Ishikawa (cell line): ENCODE data around the gene ARX.

Experiments used
- CEBPB ChIP-seq: IDR thresholded peaks from 2 replicates; pipeline ENCODE4 v1.6.1; 2012
- CREB1 ChIP-seq: IDR thresholded peaks from 2 replicates; pipeline ENCODE4 v1.6.1; 2012; ENCODE audit warnings: low read depth
- EGR1 ChIP-seq: IDR thresholded peaks from 2 replicates; pipeline ENCODE4 v1.6.1; 2012
- EP300 ChIP-seq: IDR thresholded peaks from 2 replicates; pipeline ENCODE4 v1.6.1; 2012; ENCODE audit warnings: borderline replicate concordance
- FOXM1 ChIP-seq: IDR thresholded peaks from 2 replicates; pipeline ENCODE4 v1.6.1; 2012; ENCODE audit warnings: low read depth, borderline replicate concordance
- NFIC ChIP-seq: IDR thresholded peaks from 2 replicates; pipeline ENCODE4 v1.6.1; 2012
- RAD21 ChIP-seq: IDR thresholded peaks from 2 replicates; pipeline ENCODE4 v1.6.1; 2012; ENCODE audit warnings: low read depth
- TAF1 ChIP-seq: IDR thresholded peaks from 2 replicates; pipeline ENCODE4 v1.6.1; 2012; ENCODE audit warnings: low read depth, mild to moderate bottlenecking
- TCF12 ChIP-seq: IDR thresholded peaks from 2 replicates; pipeline ENCODE4 v1.6.1; 2012; ENCODE audit warnings: low read depth
- TEAD4 ChIP-seq: IDR thresholded peaks from 2 replicates; pipeline ENCODE4 v1.6.1; 2012
- USF1 ChIP-seq: IDR thresholded peaks from 2 replicates; pipeline ENCODE4 v1.6.1; 2012
- YY1 ChIP-seq: IDR thresholded peaks from 2 replicates; pipeline ENCODE4 v1.6.1; 2012; ENCODE audit warnings: low read depth
- ZBTB7A ChIP-seq: IDR thresholded peaks from 2 replicates; pipeline ENCODE4 v1.6.1; 2012; ENCODE audit warnings: low read depth
- TF ChIP-seq, protein P1 (sequence below): IDR thresholded peaks from 2 replicates; pipeline ENCODE4 v1.6.1; 2012; ENCODE audit warnings: low read depth, mild to moderate bottlenecking
- TF ChIP-seq, protein P2 (sequence below): IDR thresholded peaks from 2 replicates; pipeline ENCODE4 v1.6.1; 2012

ARX gene

GRCh38 chrX:25020905-25021449 is 5.2 kb upstream of the ARX start:
- no peak for TF ChIP-seq CEBPB
- TF ChIP-seq RAD21: peak; percentile 55; the same call in 1 of the 2 replicates

DNA sequence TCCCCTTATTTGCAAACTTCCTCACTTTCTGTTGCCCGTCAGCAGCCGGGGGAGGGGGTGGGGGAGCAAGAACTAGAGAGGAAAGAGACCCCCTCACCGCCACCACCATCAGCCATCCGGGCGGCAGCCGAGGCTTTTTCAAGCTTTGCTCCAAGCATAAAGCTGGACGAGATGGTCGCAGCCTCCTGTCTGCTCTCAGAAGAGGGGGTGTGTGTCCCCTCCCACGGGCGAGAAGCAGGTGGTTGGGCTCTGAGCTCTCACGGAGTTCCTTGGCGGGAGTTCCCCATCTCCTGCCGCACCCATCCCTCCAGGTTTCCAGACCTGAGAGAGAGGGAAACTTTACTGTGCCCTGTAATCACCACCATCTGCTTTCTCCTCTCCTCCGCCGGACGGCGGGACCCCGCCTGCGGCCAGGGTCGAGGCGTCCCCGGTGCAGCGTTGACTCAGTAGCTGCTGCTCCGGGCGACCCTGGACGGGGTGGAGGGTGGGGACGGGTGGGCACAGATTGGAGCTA is 4.7 kb upstream of the ARX start:
- TF ChIP-seq TCF12 (no peak), CEBPB (no peak), CREB1 (no peak), EP300 (no peak), USF1 (no peak)

GRCh38 chrX:25019707-25020390 is 4.1 kb upstream of the ARX start:
- TF ChIP-seq TAF1 (no peak), ZBTB7A (no peak), EGR1 (no peak)

- TF ChIP-seq USF1 (no peak), TEAD4 (no peak), YY1 (no peak), CEBPB (no peak), FOXM1 (no peak), CREB1 (no peak), TAF1 (no peak), RAD21 (no peak), EP300 (no peak), EGR1 (no peak), TCF12 (no peak), ZBTB7A (no peak), NFIC (no peak)
- TF ChIP-seq, protein P1, sequence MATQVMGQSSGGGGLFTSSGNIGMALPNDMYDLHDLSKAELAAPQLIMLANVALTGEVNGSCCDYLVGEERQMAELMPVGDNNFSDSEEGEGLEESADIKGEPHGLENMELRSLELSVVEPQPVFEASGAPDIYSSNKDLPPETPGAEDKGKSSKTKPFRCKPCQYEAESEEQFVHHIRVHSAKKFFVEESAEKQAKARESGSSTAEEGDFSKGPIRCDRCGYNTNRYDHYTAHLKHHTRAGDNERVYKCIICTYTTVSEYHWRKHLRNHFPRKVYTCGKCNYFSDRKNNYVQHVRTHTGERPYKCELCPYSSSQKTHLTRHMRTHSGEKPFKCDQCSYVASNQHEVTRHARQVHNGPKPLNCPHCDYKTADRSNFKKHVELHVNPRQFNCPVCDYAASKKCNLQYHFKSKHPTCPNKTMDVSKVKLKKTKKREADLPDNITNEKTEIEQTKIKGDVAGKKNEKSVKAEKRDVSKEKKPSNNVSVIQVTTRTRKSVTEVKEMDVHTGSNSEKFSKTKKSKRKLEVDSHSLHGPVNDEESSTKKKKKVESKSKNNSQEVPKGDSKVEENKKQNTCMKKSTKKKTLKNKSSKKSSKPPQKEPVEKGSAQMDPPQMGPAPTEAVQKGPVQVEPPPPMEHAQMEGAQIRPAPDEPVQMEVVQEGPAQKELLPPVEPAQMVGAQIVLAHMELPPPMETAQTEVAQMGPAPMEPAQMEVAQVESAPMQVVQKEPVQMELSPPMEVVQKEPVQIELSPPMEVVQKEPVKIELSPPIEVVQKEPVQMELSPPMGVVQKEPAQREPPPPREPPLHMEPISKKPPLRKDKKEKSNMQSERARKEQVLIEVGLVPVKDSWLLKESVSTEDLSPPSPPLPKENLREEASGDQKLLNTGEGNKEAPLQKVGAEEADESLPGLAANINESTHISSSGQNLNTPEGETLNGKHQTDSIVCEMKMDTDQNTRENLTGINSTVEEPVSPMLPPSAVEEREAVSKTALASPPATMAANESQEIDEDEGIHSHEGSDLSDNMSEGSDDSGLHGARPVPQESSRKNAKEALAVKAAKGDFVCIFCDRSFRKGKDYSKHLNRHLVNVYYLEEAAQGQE: no peak
- TF ChIP-seq, protein P2, sequence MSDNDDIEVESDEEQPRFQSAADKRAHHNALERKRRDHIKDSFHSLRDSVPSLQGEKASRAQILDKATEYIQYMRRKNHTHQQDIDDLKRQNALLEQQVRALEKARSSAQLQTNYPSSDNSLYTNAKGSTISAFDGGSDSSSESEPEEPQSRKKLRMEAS: no peak
These were observed 2.9 kb upstream of the ARX start for GRCh38 chrX:25018682-25019081.

- TF ChIP-seq TCF12 (no peak), USF1 (no peak), TAF1 (no peak), ZBTB7A (no peak)
- TF ChIP-seq, protein P2: no peak
These were observed 2.0 kb upstream of the ARX start for GRCh38 chrX:25017667-25018247.

DNA sequence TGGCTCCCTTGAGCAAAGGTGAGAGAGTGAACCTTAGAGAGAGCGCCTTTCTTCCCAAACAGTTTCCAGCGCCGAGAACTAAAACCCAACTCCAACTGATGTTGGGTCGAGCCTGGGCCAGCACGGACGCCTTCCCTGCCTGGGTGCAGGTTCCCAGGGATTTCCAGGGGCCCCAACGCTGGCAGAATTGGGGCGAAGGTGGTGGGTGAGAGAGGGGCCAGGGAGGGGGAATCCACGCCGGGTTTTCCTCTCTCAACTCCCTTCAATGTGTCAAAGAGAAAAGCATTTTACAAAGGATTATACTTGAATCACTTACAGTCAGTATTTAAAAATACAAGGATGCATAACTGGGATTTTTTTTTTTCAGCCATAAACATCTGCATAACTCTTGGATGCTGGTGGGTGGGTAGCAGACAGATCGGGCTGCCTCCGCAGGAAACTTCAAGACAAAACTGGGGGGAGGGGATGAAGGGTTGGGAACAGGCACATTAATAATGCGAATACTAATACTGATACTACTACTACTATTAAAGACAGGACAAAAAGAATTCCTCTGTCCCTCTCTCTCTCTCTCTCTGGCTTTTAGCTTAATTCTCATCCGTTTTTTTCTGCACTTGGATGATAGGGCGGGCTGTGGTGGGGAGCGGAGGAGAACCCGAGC is 1.3 kb upstream of the ARX start:
- TF ChIP-seq EP300: no peak
- TF ChIP-seq TCF12: no peak
- TF ChIP-seq YY1: no peak
- no peak for TF ChIP-seq ZBTB7A
- no peak for TF ChIP-seq FOXM1

- TF ChIP-seq, protein P1: no peak
- TF ChIP-seq TEAD4 (no peak), YY1 (no peak), EGR1 (no peak), FOXM1 (no peak), CREB1 (no peak), EP300 (no peak), RAD21 (no peak), TAF1 (no peak), USF1 (no peak), TCF12 (no peak)
- TF ChIP-seq, protein P2: no peak
These were observed 551 bp upstream of the ARX start for GRCh38 chrX:25016361-25016671.
